Mesenchymal stem cell (in vitro differentiated cells and primary cell): ENCODE data around the gene LYSMD4.
A peak's percentile ranks its signal among the peaks of the same experiment; 100 is the strongest.

Source experiments
- DNase-seq: peaks from one replicate; pipeline ENCODE4 v3.0.0-alpha.2; 2013
- H2AFZ ChIP-seq: one replicate; pipeline ENCODE4 v1.6.1; 2013; ENCODE audit warnings: low read depth, mild to moderate bottlenecking, control low read depth, inconsistent platforms, low read length, moderate library complexity
- H2AK5ac ChIP-seq: 2 replicates; pipeline ENCODE4 v1.6.1; 2013; ENCODE audit warnings: low read length, moderate library complexity, mild to moderate bottlenecking, inconsistent platforms; ENCODE audit not compliant: severe bottlenecking
- H2BK120ac ChIP-seq: one replicate; pipeline ENCODE4 v1.6.1; 2013; ENCODE audit warnings: low read depth, mild to moderate bottlenecking, inconsistent platforms, low read length, moderate library complexity
- H2BK12ac ChIP-seq, 2 experiments: one replicate each; pipeline ENCODE4 v1.6.1; 2013; ENCODE audit warnings: inconsistent platforms in 2 of 2, low read length in 2 of 2, mild to moderate bottlenecking in 2 of 2, moderate library complexity in 2 of 2, control low read depth in 1 of 2
- H2BK15ac ChIP-seq: one replicate; pipeline ENCODE4 v1.6.1; 2013; ENCODE audit warnings: mild to moderate bottlenecking, low read depth, inconsistent platforms; ENCODE audit not compliant: poor library complexity, severe bottlenecking
- H2BK5ac ChIP-seq: 2 replicates; pipeline ENCODE4 v1.6.1; 2013; ENCODE audit warnings: low read depth, mild to moderate bottlenecking, low read length, control low read depth, inconsistent platforms; ENCODE audit not compliant: poor library complexity, severe bottlenecking
- H3K14ac ChIP-seq, 2 experiments: one replicate each; pipeline ENCODE4 v1.6.1; 2013; ENCODE audit warnings: inconsistent platforms in 2 of 2, low read length in 2 of 2, control low read depth in 1 of 2, mild to moderate bottlenecking in 1 of 2, moderate library complexity in 1 of 2
- H3K18ac ChIP-seq, 2 experiments: one replicate each; pipeline ENCODE4 v1.6.1; 2013; ENCODE audit warnings: inconsistent platforms in 2 of 2, low read length in 2 of 2, control low read depth in 1 of 2, low read depth in 1 of 2, mild to moderate bottlenecking in 1 of 2
- H3K23ac ChIP-seq, 2 experiments: one replicate each; pipeline ENCODE4 v1.6.1; 2013; ENCODE audit warnings: inconsistent platforms in 2 of 2, low read length in 2 of 2, mild to moderate bottlenecking in 2 of 2, moderate library complexity in 2 of 2, control low read depth in 1 of 2
- H3K27ac ChIP-seq: 2 replicates; pipeline ENCODE4 v1.5.1; 2013; ENCODE audit warnings: mild to moderate bottlenecking, moderate library complexity, low read length, control low read depth, inconsistent platforms; ENCODE audit not compliant: poor library complexity, severe bottlenecking
- H3K27me3 ChIP-seq, 2 experiments: 2 replicates each; pipeline versions ENCODE4 v1.6.1 to v1.7.0; 2013; ENCODE audit warnings: low read length in 2 of 2, mild to moderate bottlenecking in 2 of 2, moderate library complexity in 2 of 2, control low read depth in 1 of 2, inconsistent platforms in 1 of 2; ENCODE audit not compliant: control insufficient read depth in 1 of 2, insufficient read depth in 1 of 2
- H3K36me3 ChIP-seq, 2 experiments: 2 replicates each; pipeline versions ENCODE4 v1.6.1 to v1.7.0; 2013; ENCODE audit warnings: low read length in 2 of 2, control low read depth in 1 of 2, inconsistent platforms in 1 of 2, low read depth in 1 of 2, mild to moderate bottlenecking in 1 of 2; ENCODE audit not compliant: insufficient read depth in 2 of 2, control insufficient read depth in 1 of 2
- H3K4ac ChIP-seq, 2 experiments: one replicate each; pipeline ENCODE4 v1.6.1; 2013; ENCODE audit warnings: inconsistent platforms in 2 of 2, low read length in 2 of 2, mild to moderate bottlenecking in 2 of 2, moderate library complexity in 2 of 2, control low read depth in 1 of 2, low read depth in 1 of 2
- H3K4me1 ChIP-seq: 2 replicates; pipeline ENCODE4 v1.6.1; 2013; ENCODE audit warnings: low read depth, low read length, control low read depth; ENCODE audit not compliant: control insufficient read depth, insufficient read depth
- H3K4me2 ChIP-seq: 2 replicates; pipeline ENCODE4 v1.6.1; 2013; ENCODE audit warnings: low read length, mild to moderate bottlenecking, inconsistent platforms; ENCODE audit not compliant: poor library complexity, severe bottlenecking
- H3K4me3 ChIP-seq, 2 experiments: 2 replicates each; pipeline versions ENCODE4 v1.5.1 to v1.7.0; 2013; ENCODE audit warnings: low read length in 2 of 2, mild to moderate bottlenecking in 2 of 2, control low read depth in 1 of 2, low read depth in 1 of 2; ENCODE audit not compliant: insufficient read depth in 1 of 2
- H3K79me1 ChIP-seq: replicated peaks from 2 replicates; pipeline ENCODE4 v1.6.1; 2013; ENCODE audit warnings: mild to moderate bottlenecking, control low read depth, low read length, inconsistent platforms; ENCODE audit not compliant: poor library complexity, severe bottlenecking
- H3K9ac ChIP-seq: 2 replicates; pipeline ENCODE4 v1.7.0; 2013; ENCODE audit warnings: mild to moderate bottlenecking, low read length, moderate library complexity
- H3K9me3 ChIP-seq: 2 replicates; pipeline ENCODE4 v1.7.0; 2013; ENCODE audit warnings: mild to moderate bottlenecking, low read length; ENCODE audit not compliant: control insufficient read depth
- H4K8ac ChIP-seq: one replicate; pipeline ENCODE4 v1.6.1; 2013; ENCODE audit warnings: inconsistent platforms, mild to moderate bottlenecking, low read length, moderate library complexity
- H4K91ac ChIP-seq: one replicate; pipeline ENCODE4 v1.6.1; 2013; ENCODE audit warnings: mild to moderate bottlenecking, low read length, inconsistent platforms
- WGBS: methylation state at CpG from one replicate; pipeline ENCODE4 v1.1.7; 2013; ENCODE audit warnings: mixed read lengths; 5-methylcytosine and 5-hydroxymethylcytosine counted together

The LYSMD4 gene

DNA sequence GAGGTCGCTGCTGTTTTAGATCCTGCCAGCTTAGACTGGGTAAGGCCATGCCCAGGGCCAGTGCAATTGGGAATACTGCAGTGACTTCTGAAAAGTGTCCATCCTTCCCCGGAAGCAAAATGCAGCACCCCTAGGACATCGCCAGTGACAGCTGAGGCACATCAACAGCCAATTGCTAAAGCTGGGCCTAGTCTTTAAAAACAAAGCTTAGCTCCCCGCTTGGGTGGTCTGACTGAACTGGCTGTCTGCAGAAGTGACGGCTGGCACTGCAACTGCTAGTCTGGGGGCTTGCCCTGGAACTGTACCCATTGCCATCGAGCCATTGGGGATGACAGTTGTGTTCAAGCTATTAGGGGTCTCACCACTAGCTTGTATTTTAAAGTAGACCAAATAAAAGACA, 4.3 kb downstream of the LYSMD4 start:
- Histone ChIP-seq H3K4me1 (peaks cover 7% of the 10 kb centered on the region), H3K9ac (no peak overlapping the region), H2AFZ (no peak overlapping the region), H2AK5ac (no peak overlapping the region), H3K14ac (no peak overlapping the region), H4K91ac (no peak overlapping the region), H3K9me3 (no peaks in the 10 kb centered on the region), H2BK15ac (no peak overlapping the region), H3K4me2 (no peak overlapping the region), H3K4ac (no peak overlapping the region), H3K18ac (no peak overlapping the region), H3K23ac (no peak overlapping the region), H3K36me3 (peaks cover 30 to 57% of the 10 kb centered on the region in 2 experiments), H3K4me3 (no peak overlapping the region), H4K8ac (no peak overlapping the region), H2BK12ac (no peak overlapping the region), H2BK120ac (no peak overlapping the region), H3K27ac (no peak overlapping the region), H2BK5ac (no peak overlapping the region), H3K79me1 (peaks cover 28% of the 10 kb centered on the region), H3K27me3 (no peaks in the 10 kb centered on the region)
- no peak for DNase-seq
- WGBS: 96% methylated on average over 5 of the region's 6 CpGs

DNA sequence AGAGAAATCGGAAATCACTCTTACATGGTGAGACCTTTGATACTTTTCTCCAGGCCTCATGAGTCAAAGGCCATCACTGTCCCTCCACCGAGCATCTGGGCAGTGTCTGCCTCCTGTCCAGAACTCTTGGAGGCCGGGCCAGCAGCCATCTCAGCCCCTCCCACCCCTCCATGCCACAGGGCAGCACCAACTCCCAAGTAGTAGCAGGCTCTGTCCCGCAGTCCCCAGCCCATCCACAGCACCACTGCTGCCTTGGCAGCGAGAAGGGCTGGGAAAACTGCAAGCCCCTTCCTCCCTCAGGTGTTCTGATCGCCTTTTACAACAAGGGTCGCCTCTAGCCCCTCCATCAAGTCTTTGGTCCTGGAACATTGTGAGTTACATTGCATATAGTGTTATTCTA, 5.5 kb downstream of the LYSMD4 start:
- H3K4me1 ChIP-seq: peaks cover 5% of the 10 kb centered on the region
- H3K79me1 ChIP-seq: peaks cover 24% of the 10 kb centered on the region
- no peak overlapping the region for H2AFZ ChIP-seq
- H4K8ac ChIP-seq: no peak overlapping the region
- H2BK12ac ChIP-seq: no peak overlapping the region
- DNase-seq: no peak
- no peak overlapping the region for H2BK15ac ChIP-seq
- no peak overlapping the region for H3K9ac ChIP-seq
- no peaks in the 10 kb centered on the region for H3K9me3 ChIP-seq
- no peak overlapping the region for H3K4me2 ChIP-seq
- no peak overlapping the region for H3K27ac ChIP-seq
- peaks cover 30 to 61% of the 10 kb centered on the region in 2 experiments for H3K36me3 ChIP-seq
- H3K18ac ChIP-seq: no peak overlapping the region
- no peaks in the 10 kb centered on the region for H3K27me3 ChIP-seq
- H3K4me3 ChIP-seq: peak overlapping the region in 1 of 2 experiments; percentile 11
- H3K14ac ChIP-seq: no peak overlapping the region
- no peak overlapping the region for H2AK5ac ChIP-seq
- 76% methylated on average over 7 of the region's 7 CpGs for WGBS
- H4K91ac ChIP-seq: no peak overlapping the region
- H2BK5ac ChIP-seq: no peak overlapping the region
- no peak overlapping the region for H2BK120ac ChIP-seq
- H3K4ac ChIP-seq: no peak overlapping the region
- H3K23ac ChIP-seq: no peak overlapping the region

DNA sequence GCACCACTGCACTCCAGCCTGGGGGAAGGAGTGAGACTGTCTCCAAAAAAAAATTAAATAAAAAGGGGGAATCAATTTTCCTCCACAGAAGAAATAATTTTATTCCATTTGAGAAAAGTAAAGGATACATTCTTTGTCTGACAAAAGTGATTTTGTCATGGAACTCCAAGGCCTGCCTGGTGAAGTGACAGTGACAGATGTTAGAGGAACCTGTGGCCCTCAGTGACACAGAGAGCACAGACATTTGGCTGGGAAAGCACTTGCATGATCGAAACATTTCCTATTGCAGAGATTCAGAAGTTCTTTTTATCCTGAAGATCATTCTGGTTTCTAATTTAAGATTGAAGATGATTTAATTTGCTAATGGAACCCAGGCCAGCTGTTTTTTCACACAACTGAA, 5.9 kb downstream of the LYSMD4 start:
- Histone ChIP-seq H4K91ac (no peak overlapping the region), H3K9ac (no peak overlapping the region), H4K8ac (no peak overlapping the region), H3K27me3 (no peaks in the 10 kb centered on the region), H3K23ac (no peak overlapping the region), H3K9me3 (no peaks in the 10 kb centered on the region), H3K4me2 (no peak overlapping the region), H3K4me1 (peaks cover 5% of the 10 kb centered on the region), H2BK120ac (no peak overlapping the region), H2BK12ac (no peak overlapping the region), H2AK5ac (no peak overlapping the region), H3K14ac (no peak overlapping the region), H3K4ac (no peak overlapping the region), H2BK5ac (no peak overlapping the region), H3K18ac (no peak overlapping the region), H3K36me3 (peaks cover 30 to 61% of the 10 kb centered on the region in 2 experiments), H3K4me3 (no peak overlapping the region), H3K27ac (no peak overlapping the region), H2BK15ac (no peak overlapping the region), H2AFZ (no peak overlapping the region), H3K79me1 (peaks cover 22% of the 10 kb centered on the region)
- WGBS: no CpG with 5 or more reads among the region's 1 CpG
- no peak for DNase-seq

- Histone ChIP-seq H4K91ac (no peak overlapping the region), H3K4me1 (peaks cover under 1% of the 10 kb centered on the region), H3K27me3 (no peaks in the 10 kb centered on the region), H3K4me2 (no peak overlapping the region), H3K9ac (no peak overlapping the region), H3K14ac (no peak overlapping the region), H2BK5ac (no peak overlapping the region), H2BK15ac (no peak overlapping the region), H3K4ac (no peak overlapping the region), H3K9me3 (no peaks in the 10 kb centered on the region), H3K23ac (no peak overlapping the region), H2AFZ (no peak overlapping the region), H2BK120ac (no peak overlapping the region), H3K18ac (no peak overlapping the region), H3K36me3 (peaks cover 27 to 61% of the 10 kb centered on the region in 2 experiments), H2AK5ac (no peak overlapping the region), H4K8ac (no peak overlapping the region), H3K27ac (no peak overlapping the region), H3K79me1 (peaks cover 22% of the 10 kb centered on the region), H2BK12ac (no peak overlapping the region), H3K4me3 (no peak overlapping the region)
- WGBS: 84% methylated on average over 7 of the region's 7 CpGs
- no peak for DNase-seq
These were observed 6.9 kb downstream of the LYSMD4 start for GRCh38 chr15:99726333-99726732.
